NCI-H1436 (cell line): ENCODE results near the gene OLAH.

Source experiments
- DNase-seq: peaks from one replicate; lab custom pipeline; 2025; lab: John Stamatoyannopoulos, UW

OLAH gene

GRCh38 chr10:15069230-15069629 is 25.5 kb downstream of the OLAH start:
- no peak for DNase-seq

GRCh38 chr10:15072358-15072757 is 28.6 kb downstream of the OLAH start:
- no peak for DNase-seq

GRCh38 chr10:15075421-15075820 is 31.7 kb downstream of the OLAH start:
- DNase-seq, result no peak

DNA sequence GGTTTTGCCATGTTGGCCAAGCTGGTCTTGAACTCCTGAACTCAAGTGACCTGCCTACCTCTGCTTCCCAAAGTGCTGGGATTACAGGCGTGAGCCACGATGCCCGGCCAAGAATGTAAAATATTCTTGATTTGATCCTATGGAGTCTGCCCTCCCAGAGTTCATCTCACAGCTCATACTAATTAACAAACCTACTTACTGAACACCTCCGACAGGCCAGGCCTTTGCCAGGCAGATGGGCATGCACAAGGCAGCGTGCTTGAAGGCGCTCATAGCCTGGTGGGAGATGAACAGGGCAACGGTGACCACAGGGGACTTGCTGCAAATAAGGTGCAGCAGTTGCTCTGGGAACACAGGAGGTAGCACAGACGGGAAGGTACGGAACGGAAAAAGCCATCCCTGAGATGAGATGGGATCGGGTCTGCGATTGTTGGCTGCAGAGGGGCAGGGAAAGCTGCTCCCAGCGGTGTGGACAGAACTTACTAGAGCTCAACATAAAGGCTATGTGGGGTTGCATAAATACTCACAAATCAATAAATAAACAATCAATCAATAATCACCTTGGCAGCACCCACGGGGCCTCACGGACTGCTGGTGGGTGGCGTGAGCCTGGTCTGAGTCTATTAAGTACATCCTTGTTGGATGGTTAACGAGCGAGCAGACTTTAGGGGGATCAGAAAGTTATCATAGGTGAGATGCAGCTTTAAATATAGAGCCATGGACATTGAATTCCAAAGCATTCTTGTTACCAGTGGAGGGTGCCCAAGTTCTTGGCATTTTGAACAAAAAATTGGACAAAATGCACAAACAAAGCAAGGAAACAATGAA is 40.1 kb downstream of the OLAH start:
- no peak for DNase-seq

GRCh38 chr10:15084502-15084922 is 40.8 kb downstream of the OLAH start:
- DNase-seq, result peak; percentile 62

DNA sequence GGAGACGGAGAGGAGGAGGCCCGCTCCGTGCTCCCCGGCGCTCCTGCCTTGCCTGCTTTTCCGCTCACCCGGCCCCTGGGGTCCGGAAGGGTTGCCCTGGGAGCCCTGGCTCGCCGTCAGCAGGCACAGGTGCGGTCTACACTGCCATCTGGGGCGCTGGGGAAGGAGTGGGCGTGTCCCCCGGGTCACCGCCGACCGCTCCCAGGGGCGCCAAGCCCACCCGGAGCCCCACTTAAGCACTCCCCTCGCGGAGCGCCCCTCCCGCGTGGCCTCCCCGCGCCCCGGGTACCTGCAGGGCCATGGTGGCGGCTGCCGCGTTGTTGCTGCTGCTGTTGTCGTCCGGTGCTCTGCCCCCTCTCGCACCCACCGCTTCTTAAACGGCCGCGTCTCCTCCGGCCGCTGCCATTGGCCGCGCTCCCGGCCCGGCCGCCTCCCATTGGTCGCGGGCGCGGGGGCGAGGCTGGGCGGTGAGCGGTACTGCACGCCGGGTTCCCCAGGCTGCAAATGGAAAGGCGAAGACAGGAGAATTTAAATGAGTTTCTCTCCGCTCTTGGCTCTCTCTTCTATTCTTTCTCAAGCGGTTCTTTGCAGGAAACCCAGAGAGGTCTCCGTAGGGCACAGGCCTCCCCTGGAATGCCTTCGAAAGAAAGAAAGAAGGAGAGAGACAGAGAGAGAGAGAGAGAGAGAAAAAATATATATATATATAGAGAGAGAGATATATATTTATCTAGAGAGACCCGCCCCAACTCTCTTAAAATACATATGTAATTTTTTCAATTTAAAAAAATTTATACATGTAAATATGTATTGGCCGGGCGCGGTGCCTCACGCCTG is 44.9 kb downstream of the OLAH start, which contains the start of gene ACBD7:
Gene ACBD7, minus strand, starts transcription at position 349 of the 834 bp plus-strand sequence. Its CDS starts 48 bp downstream, at position 301.
- peak; percentile 88 for DNase-seq

GRCh38 chr10:15091418-15091817 is 47.7 kb downstream of the OLAH start:
- no peak for DNase-seq

DNA sequence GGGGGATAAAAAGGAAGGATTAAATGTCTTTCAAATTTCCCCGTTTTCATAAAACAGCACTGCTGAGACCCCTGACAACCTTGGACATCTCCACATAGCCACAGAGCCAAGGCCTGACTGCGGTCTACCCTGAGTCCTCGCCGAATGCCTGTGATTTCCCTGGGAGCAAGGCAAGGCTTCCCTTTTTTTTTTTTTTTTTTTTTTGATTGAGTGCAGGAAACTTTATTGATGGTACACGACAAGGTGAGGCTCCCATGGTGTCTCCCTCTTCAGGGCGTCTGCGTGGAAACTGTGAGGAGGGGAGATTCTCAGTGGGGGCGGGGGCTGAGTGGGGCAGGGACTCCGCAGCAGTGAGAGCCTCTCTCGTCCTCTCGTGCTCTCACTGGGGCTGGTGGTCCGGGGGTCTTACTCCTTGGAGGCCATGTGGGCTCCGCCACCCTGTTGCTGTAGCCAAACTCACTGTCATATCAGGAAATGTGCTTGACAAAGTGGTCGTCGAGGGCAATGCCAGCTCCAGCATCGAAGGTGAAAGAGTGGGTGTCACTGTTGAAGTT is 49.2 kb downstream of the OLAH start:
- DNase-seq, result no peak

- no peak for DNase-seq
These were observed 52.9 kb downstream of the OLAH start for GRCh38 chr10:15096661-15097010.

- DNase-seq, result peak; percentile 90
These were observed 53.5 kb downstream of the OLAH start, which contains the start of gene RPP38 for GRCh38 chr10:15097011-15097812. TSS of gene RPP38 (plus strand) at chr10:15097355. CDS start at chr10:15103315, 5,960 bp downstream.

DNA sequence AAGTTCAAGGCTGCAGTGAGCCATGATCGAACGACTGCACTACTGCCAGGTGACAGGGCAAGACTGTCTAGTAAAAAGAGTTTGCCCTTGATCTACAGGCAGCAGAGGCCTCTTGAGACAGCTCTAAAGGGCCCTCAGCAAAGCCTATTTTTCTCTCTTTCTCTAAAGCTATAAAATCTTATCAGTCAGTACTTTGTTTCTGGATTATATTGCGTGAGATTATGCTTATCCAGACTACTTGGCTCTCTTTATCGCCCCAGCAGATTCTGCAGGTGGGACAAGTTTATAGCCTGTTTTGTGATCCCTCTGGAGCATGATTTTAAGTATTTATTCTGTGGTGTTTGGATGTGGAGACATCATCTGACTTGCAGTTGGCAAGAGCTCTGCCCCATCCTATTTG is 56.1 kb downstream of the OLAH start:
- no peak for DNase-seq

DNA sequence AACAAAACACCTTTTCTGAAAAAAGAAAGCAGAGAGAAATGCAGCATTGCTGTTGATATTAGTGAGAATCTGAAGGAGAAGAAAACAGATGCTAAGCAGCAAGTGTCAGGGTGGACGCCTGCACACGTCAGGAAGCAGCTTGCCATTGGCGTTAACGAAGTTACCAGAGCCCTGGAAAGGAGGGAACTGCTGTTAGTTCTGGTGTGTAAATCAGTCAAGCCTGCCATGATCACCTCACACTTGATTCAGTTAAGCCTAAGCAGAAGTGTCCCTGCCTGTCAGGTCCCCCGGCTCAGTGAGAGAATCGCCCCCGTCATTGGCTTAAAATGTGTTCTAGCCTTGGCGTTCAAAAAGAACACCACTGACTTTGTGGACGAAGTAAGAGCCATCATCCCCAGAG is 59.8 kb downstream of the OLAH start:
- no peak for DNase-seq

DNA sequence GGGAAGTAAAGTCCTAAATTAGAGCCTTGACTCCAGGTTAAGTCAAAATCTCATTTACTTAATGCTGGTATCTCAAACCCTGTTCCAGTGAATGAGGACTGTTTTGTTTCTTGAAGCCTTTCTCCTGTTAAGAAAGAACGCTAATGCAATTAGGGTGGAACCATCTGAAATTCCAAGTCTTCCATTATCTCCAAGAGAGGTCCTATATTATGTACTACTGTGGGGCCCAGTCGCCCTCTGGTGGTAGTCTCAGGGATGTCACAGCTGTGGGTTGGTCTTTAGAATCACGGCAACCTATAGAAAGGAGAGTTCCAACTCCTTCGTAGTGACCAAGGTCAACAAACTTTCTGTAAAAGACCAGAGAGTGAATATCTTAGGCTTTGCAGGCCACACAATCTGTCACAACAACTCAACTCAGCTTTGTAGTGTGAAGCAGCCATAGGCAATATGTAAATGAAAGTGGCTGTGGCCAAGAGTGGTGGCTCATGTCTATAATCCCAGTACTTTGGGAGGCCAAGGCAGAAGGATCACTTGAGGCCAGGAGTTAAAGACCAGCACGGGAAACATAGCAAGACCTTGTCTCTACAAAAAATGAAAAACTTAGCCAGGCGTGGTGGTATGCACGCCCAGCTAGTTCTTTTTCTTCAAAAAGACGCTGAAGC is 62.7 kb downstream of the OLAH start:
- peak; percentile 57 for DNase-seq

DNA sequence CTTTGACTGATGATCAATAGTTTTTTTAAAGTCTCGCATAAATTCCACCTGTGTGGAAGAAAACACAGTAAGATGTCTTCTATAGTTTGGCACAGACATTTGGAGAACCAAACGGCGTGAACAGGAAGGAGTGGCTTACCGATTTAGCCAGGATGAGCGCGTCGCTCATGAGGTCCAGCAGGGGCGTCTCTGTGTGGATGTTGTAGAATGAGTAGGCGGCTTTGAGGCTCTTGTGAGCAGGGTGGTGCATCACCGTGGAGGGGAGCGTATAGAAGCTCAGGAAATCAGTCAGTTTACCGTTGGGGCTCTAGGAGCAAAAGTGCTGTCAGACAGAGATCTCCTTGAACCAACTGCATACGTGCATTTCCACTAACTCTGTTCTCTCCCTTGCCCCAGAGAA is 68.9 kb downstream of the OLAH start:
- no peak for DNase-seq

DNA sequence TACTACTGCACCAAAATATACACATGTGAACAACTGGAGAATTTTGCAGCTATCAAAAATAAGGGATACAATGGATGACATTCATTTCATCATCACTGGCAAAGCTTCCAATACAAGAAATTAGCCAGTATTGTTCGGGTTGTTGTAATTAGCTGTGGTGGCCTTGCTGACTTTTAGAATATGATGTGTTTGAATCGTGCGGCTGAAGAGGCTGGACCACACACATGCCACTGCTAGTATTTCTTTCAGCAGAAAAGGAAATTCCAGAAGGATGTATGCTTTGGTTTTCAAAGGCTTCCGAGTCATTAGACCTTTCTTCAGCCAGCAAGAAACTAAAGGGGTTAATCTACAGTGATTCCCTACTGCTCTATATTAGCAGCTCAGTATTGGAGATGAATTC is 70.0 kb downstream of the OLAH start:
- DNase-seq, result no peak

GRCh38 chr10:15116225-15116624 is 72.5 kb downstream of the OLAH start:
- DNase-seq, result no peak

DNA sequence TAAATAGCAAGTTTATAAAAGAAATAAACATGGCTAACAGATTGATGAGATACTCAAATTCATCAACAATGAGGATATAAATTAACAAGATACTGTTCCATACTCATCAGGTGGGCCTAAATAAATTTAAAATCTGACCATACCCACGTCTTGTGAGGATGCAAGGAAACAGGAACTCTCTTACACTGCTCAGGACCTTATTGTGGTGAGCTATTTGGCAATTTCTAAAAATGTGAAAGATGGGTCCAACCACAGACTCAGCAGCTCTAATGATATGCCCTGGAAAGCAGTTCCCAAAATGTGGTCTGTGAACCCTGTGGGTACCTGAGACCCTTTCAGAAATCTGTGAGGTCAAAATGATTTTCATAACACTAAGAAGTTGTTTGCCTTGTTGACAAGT is 74.9 kb downstream of the OLAH start:
- no peak for DNase-seq

GRCh38 chr10:15120523-15120922 is 76.8 kb downstream of the OLAH start:
- no peak for DNase-seq

GRCh38 chr10:15121707-15122106 is 78.0 kb downstream of the OLAH start:
- DNase-seq, result no peak

DNA sequence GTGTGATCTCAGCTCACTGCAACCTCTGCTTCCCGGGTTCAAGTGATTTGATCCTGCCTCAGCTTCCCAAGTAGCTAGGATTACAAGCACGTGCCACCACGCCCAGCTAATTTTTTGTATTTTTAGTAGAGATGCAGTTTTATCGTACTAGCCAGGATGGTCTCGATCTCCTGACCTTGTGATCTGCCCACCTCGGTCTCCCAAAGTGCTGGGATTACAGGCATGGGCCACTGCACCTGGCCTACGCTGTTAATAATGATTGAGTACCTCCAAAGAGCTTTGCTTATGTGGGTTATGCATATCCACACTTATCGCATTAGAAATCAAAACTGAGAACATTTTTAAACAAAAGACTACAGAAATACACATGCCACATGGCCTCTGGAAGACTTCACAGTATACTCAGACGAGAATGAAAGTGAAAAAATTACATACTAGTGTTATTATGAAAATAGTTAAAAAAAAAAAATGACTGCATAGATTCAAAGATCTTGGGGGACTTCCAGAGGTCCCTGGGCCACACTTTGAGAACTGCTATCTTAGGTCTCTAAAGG is 78.8 kb downstream of the OLAH start:
- DNase-seq, result no peak
